GM18507 (cell line): ENCODE data around the gene SLC12A1.
A peak's percentile ranks its signal among the peaks of the same experiment; 100 is the strongest.

Source experiments
- DNase-seq: peaks from one replicate; pipeline ENCODE4 v3.0.0; 2011; ENCODE audit warnings: low read depth; ENCODE audit not compliant: insufficient read length; ENCODE audit errors: extremely low spot score
- FAIRE-seq: peaks from 2 replicates; lab custom pipeline; 2011; peaks lifted over from hg19 to GRCh38; lab: Jason Lieb, UNC

Gene SLC12A1

GRCh38 chr15:48239334-48239733 is 33.2 kb downstream of the SLC12A1 start:
- FAIRE-seq, result no peak
- DNase-seq, result no peak

DNA sequence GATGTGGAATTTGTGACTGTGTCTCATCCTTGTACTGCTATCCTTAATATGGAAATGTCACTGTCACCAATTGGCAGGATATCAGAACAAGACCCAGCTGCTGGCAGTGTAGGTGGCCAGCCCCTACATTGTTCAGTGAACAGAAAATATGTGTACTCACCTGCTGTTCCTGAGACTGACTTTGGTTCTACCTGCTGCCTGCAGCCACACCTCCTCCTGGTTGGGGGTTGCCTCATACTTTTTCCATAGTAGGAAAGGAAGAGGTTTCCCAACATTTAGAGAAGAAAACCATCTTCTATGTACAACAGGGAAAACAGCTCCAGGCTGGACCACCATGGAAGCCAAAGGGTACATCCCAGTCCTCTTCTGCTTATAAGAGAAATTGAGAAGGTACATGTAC is 35.9 kb downstream of the SLC12A1 start:
- no peak for FAIRE-seq
- DNase-seq, result no peak

DNA sequence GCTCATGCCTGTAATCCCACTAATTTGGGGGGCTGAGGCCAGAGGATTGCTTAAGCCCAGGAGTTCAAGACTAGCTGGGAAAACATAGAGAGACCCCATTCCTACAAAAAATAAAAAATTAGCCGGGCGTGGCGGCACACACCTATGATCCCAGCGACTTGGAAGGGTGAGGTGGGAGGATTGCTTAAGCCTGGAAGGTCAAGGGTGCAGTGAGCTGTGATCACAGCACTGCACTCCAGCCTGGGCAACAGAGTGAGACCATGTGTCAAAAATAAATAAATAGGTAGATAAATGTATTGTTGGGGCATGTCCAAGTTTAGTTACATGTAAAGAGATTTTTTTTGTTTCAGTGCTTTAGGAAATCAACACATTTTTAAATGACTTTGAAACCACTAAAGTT is 36.4 kb downstream of the SLC12A1 start:
- no peak for DNase-seq
- no peak for FAIRE-seq

GRCh38 chr15:48244921-48245320 is 38.8 kb downstream of the SLC12A1 start:
- DNase-seq (no peak), FAIRE-seq (no peak)

- FAIRE-seq, result no peak
Observed at GRCh38 chr15:48248414-48248813, 42.3 kb downstream of the SLC12A1 start.

DNA sequence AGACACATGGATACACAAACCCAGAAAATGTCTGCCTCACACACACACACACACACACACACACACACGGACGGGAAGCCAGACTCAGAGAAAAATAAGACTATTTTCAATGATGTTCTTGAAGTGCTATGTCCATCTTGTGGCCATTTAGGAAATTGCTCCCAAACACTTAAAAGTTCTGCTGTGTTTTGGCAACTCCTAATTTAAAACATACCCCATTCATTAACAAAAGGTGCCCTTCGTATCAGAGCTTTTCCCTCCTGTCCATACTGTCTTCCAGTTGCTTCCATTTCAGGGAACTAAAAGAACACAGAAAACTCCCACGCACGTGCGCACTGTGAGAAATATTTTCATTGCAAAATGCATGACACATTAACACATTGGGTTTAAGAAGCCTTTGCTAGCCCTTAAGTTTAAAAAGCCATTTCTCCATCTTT is 44.6 kb downstream of the SLC12A1 start:
- peak; percentile 25 for DNase-seq
- peak; percentile 83 for FAIRE-seq

More at GRCh38 chr15:48248414-48248813, 42.3 kb downstream of the SLC12A1 start:
- no peak for DNase-seq

GRCh38 chr15:48253172-48253571 is 47.1 kb downstream of the SLC12A1 start:
- no peak for DNase-seq
- no peak for FAIRE-seq

DNA sequence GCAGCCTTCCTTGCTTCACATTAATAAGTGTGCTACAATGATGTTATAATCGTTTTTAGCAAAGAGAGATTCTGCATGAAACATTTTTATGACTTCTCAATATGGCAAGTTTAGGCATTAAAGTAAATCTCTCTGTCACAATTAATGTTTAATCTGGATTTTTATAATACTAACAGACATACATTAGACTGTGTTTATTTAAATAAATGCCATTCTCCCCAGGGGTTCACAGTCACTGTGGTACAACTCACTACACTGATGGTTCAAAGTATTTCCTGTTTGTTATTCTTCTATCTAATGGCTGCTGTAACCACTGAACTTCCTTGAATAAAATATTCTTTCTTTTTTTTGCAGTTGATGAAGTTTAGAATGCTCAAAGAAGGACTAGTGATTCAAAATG is 59.0 kb downstream of the SLC12A1 start:
- FAIRE-seq (no peak), DNase-seq (no peak)

- no peak for FAIRE-seq
Observed at GRCh38 chr15:48266024-48266689, 60.1 kb downstream of the SLC12A1 start.

GRCh38 chr15:48267766-48268165 is 61.7 kb downstream of the SLC12A1 start:
- FAIRE-seq (no peak), DNase-seq (no peak)

More at GRCh38 chr15:48266024-48266689, 60.1 kb downstream of the SLC12A1 start:
- no peak for DNase-seq

DNA sequence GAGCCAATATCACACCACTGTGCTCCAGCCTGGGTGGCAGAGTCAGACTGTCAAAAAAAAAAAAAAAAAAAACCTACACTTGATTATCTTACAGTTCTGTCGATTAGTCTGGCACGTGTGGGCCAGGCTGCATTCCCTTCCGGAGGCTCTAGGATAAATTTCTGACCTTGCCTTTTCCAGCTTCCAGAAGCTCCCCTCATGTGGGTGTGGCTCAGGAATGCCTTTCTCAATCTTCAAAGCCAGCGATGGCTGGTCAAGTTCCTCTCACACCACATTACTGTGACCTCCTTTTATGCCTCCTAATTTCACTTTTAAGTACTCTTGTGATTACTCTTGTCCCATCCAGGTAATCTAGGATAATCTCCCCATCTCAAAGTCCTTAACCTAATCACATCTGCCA is 66.9 kb downstream of the SLC12A1 start:
- no peak for FAIRE-seq
- no peak for DNase-seq

GRCh38 chr15:48278666-48279065 is 72.6 kb downstream of the SLC12A1 start:
- FAIRE-seq, result no peak
- DNase-seq, result no peak

GRCh38 chr15:48279608-48280007 is 73.5 kb downstream of the SLC12A1 start:
- DNase-seq, result no peak
- no peak for FAIRE-seq

GRCh38 chr15:48281674-48282073 is 75.6 kb downstream of the SLC12A1 start:
- no peak for FAIRE-seq
- no peak for DNase-seq

DNA sequence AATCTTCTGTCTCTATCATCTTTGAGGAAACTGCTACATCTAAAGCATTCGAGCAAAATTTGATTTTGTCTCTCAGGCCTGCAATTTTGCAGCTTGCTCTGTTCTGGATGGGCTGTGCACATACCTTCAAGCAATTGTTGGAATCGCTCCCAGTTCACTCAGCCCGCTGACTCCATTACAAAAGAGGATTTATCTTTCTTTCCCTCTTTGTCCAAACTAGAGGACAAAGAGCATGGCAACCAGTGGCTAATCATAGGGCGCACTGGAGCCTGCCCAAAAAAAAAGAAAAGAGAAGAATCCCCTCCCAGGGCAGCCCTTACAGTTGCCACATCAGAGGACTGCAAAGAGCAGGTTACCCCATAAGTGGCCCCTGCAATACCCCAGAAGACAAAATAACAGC is 76.1 kb downstream of the SLC12A1 start:
- FAIRE-seq, result no peak

DNA sequence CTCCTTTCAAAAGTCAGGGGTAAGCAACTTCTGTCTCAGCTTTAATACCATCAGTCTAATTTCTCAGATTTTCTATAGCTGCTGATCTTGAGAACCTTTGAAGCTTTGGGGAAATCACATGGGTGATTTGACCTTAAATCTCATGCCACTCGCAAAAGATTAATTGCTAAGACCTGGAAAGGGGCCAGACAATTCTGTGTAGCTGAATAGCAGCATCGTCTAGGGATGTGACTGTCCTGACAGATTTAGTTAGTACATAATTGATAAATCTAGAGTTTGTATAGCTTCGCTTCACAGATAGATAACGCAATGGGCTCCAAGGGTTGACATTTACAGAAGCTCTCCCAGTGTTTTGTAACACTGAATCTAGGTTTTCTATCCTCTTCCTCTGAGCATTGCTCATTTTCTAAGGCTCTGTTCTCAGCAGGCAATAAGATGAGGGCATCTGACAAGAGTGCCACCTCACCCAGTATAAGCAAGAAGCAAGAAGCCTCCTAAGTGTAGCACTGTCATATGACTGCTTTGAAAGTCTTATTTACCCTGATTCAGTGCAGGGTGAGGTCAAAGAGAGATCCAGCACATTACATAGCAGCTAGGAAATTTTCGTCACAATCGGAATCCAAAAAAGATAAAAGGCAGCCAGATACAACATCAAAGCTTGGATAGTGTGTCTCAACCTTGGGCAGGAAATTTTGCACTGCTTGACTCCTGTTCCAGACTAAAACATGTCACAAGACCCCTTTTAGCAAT is 77.5 kb downstream of the SLC12A1 start:
- DNase-seq (no peak), FAIRE-seq (no peak)

More for the DNA sequence above, 76.1 kb downstream of the SLC12A1 start:
- DNase-seq, result no peak

- FAIRE-seq (peak; percentile 86), DNase-seq (peak; percentile 14)
Observed at GRCh38 chr15:48285329-48286214, 79.5 kb downstream of the SLC12A1 start.

GRCh38 chr15:48289628-48290027 is 83.5 kb downstream of the SLC12A1 start:
- DNase-seq (no peak), FAIRE-seq (no peak)

GRCh38 chr15:48292458-48292857 is 86.4 kb downstream of the SLC12A1 start:
- FAIRE-seq (peak; percentile 75), DNase-seq (no peak)

GRCh38 chr15:48297668-48298067 is 91.6 kb downstream of the SLC12A1 start:
- DNase-seq, result no peak
- no peak for FAIRE-seq
